MM.1S (cell line): ENCODE data around the gene CLEC1A.

Experiments used
- EZH2phosphoT487 ChIP-seq: fragments of 300-600 bp; sonication (generic); IDR thresholded peaks from 2 replicates; pipeline ENCODE4 v1.6.1; 2018; ENCODE audit warnings: antibody characterized with exemption, low read length
- TF ChIP-seq, protein P1 (sequence below): fragments of 300-600 bp; sonication (generic); IDR thresholded peaks from 2 replicates; pipeline ENCODE4 v1.5.1; 2016; ENCODE audit warnings: antibody characterized with exemption, low read length, mixed read lengths

DNA sequence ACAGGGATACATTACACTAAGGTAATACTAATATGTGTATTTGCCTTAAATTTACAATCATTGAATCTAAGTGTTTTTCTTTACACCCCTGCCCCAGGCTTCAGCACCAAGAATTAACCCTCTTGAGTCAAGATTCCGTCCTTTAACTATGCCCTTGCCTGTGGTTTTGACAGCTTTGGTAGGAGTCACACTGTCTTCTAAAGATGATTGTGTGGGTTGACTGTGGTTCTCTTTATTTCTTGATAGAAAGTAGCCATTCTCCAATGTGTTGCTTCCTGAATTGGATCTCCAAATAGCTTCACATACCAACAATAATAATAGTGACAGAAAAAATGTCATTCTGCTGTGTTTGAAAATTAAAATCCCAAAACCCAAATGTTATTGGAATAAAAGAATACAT, 27.6 kb upstream of the CLEC1A start:
- no peak for TF ChIP-seq EZH2phosphoT487
- TF ChIP-seq, protein P1, sequence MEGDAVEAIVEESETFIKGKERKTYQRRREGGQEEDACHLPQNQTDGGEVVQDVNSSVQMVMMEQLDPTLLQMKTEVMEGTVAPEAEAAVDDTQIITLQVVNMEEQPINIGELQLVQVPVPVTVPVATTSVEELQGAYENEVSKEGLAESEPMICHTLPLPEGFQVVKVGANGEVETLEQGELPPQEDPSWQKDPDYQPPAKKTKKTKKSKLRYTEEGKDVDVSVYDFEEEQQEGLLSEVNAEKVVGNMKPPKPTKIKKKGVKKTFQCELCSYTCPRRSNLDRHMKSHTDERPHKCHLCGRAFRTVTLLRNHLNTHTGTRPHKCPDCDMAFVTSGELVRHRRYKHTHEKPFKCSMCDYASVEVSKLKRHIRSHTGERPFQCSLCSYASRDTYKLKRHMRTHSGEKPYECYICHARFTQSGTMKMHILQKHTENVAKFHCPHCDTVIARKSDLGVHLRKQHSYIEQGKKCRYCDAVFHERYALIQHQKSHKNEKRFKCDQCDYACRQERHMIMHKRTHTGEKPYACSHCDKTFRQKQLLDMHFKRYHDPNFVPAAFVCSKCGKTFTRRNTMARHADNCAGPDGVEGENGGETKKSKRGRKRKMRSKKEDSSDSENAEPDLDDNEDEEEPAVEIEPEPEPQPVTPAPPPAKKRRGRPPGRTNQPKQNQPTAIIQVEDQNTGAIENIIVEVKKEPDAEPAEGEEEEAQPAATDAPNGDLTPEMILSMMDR: no peak
